Measurements from ENCODE around the gene PPP4R1.

DNA sequence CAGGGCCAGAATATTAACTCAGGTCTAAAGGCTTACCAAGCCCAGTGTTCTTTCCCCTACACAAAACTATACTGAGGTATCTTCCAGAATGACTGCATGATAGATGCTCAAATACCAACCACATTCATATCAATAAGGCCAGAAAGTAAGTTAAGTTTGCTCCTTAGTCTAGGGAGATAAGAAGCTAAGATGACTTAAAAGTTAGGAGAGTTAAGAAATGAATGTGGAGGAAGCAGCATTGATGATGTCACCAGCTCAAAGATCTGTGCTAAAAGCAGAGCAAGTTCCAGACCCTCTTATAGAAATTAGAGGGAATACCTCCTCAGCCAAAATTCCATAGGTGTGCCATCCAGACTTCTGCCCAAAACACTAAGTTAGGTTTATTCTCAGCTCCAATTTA lies 6.1 kb downstream of the PPP4R1 start:
- TF ChIP-seq, protein P1, sequence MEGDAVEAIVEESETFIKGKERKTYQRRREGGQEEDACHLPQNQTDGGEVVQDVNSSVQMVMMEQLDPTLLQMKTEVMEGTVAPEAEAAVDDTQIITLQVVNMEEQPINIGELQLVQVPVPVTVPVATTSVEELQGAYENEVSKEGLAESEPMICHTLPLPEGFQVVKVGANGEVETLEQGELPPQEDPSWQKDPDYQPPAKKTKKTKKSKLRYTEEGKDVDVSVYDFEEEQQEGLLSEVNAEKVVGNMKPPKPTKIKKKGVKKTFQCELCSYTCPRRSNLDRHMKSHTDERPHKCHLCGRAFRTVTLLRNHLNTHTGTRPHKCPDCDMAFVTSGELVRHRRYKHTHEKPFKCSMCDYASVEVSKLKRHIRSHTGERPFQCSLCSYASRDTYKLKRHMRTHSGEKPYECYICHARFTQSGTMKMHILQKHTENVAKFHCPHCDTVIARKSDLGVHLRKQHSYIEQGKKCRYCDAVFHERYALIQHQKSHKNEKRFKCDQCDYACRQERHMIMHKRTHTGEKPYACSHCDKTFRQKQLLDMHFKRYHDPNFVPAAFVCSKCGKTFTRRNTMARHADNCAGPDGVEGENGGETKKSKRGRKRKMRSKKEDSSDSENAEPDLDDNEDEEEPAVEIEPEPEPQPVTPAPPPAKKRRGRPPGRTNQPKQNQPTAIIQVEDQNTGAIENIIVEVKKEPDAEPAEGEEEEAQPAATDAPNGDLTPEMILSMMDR (optimal IDR thresholded peaks at IDR 0.05 in 1 of 3, IDR thresholded peaks at IDR 0.05 in 1 of 3, conservative IDR thresholded peaks at IDR 0.05 in 1 of 3; ENCODE audit: extremely low read depth in 1 of 3, insufficient read depth in 2 of 3, low read length in 3 of 3) = no peak
- no peak for TF ChIP-seq EZH2 (IDR thresholded peaks at IDR 0.05; ENCODE audit: low read length)

Data from keratinocyte (primary cell).